Upper lobe of left lung (tissue), 6 donors: ENCODE measurements around the gene RRN3. TPM values are rescaled to one million over a fixed set of nuclear protein-coding genes. Genes with fewer than 3 reads are reported as not detected.

ENCODE experiments used
- ATAC-seq, 2 donors: fragments of 200-7000 bp; cut with Tn5 transposase; one replicate each; pipeline ENCODE4 v1.9.1; 2022; ENCODE audit warnings: mild to moderate bottlenecking in 2 of 2, moderate library complexity in 2 of 2; ENCODE audit not compliant: low FRiP score in 2 of 2
- DNase-seq, 2 donors: peaks; one replicate each; pipeline ENCODE4 v3.0.0-alpha.2; 2019 to 2020
- H3K27ac ChIP-seq, 4 donors: fragments of 200-600 bp; sonication (generic); one replicate each; pipeline ENCODE4 v1.5.1; 2016 to 2019
- H3K27me3 ChIP-seq, 4 donors: fragments of 200-600 bp; sonication (generic); one replicate each; pipeline ENCODE4 v1.5.1; 2017 to 2019
- H3K36me3 ChIP-seq, 4 donors: fragments of 200-600 bp; sonication (generic); one replicate each; pipeline ENCODE4 v1.5.1; 2016 to 2019
- H3K4me1 ChIP-seq, 4 donors: fragments of 200-600 bp; sonication (generic); one replicate each; pipeline ENCODE4 v1.5.1; 2018 to 2019
- H3K4me3 ChIP-seq, 4 donors: fragments of 200-600 bp; sonication (generic); one replicate each; pipeline ENCODE4 v1.5.1; 2017 to 2019; ENCODE audit warnings: mild to moderate bottlenecking in 2 of 4, moderate library complexity in 1 of 4
- H3K9me3 ChIP-seq, 4 donors: fragments of 200-600 bp; sonication (generic); one replicate each; pipeline ENCODE4 v1.5.1; 2018 to 2019
- EP300 ChIP-seq, 4 donors: sonication (generic); formaldehyde crosslinking; IDR thresholded peaks; one replicate each; pipeline ENCODE4 v1.5.1; 2017; ENCODE audit warnings: antibody characterized with exemption in 4 of 4, control low read depth in 2 of 4
- POLR2A ChIP-seq, 4 donors: fragments of 450-650 bp; IDR thresholded peaks; one replicate each; pipeline ENCODE4 v1.5.1; 2016 to 2017; ENCODE audit warnings: antibody characterized with exemption in 4 of 4, mild to moderate bottlenecking in 2 of 4
- POLR2AphosphoS5 ChIP-seq, 2 donors: sonication (generic); formaldehyde crosslinking; IDR thresholded peaks; one replicate each; pipeline ENCODE4 v1.5.1; 2017; ENCODE audit warnings: antibody characterized with exemption in 2 of 2
- WGBS, 2 donors: methylation state at CpG; one replicate each; pipeline ENCODE4 v1.1.5; 2017 to 2018; 5-methylcytosine and 5-hydroxymethylcytosine counted together
- total RNA-seq, 6 donors: library from RNA; depleted of rRNA in 4 of 6; stranded (reverse); fragments of >200 nt in 4 of 6; gene quantifications; one replicate each; pipeline versions ENCODE4 v1.1.0 to v1.2.1, GENCODE V29; 2016 to 2021
- TF ChIP-seq, protein P1 (sequence below), 6 experiments: fragments of 450-650 bp in 4 of 6; fragments of 200-600 bp in 2 of 6; sonication (generic) in 2 of 6; IDR thresholded peaks; one replicate each; pipeline ENCODE4 v1.5.1; 2016 to 2019; ENCODE audit warnings: antibody characterized with exemption in 6 of 6
- donor health status: DM: no; HTN: no; CAD: no; lungs with moderate emphysema.
- donor health status: DM: no; HTN: yes; CAD: no; lungs with severe emphysema.

RRN3 gene
- total RNA-seq, 6 donors from 2014 or later = 13.7 to 23.6 (median 22.3) TPM

DNA sequence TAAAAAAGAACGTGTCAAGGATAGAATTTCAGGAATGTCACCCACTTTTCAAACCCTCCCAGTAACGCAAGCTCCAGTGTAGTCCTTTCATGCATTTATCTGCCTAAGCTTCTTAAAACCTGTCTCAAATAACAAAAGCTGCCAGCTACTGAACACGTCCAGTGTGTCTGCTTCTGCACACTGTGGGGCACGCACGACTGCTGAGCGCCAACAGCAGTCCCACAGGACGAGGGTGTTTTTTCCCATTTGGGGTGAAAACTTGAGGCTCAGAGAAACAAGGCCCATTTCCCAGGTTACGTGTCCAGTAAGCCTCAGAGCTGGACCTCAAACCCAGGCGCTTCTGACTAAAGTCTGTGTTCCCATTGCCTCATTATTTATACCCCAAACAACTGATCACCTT lies 55.4 kb downstream of the RRN3 start:
- Histone ChIP-seq H3K4me1 (peaks cover 3 to 11% (median 5%) of the 10 kb centered on the region in 4 donors), H3K27ac (no peak overlapping the region), H3K9me3 (no peaks in the 10 kb centered on the region), H3K4me3 (no peak overlapping the region), H3K36me3 (peaks cover 27 to 88% (median 64%) of the 10 kb centered on the region in 4 donors), H3K27me3 (no peaks in the 10 kb centered on the region)
- ATAC-seq (no peak), DNase-seq (no peak)
- 91 to 92% methylated on average over 9 of the region's 9 CpGs for WGBS, 2 donors
- TF ChIP-seq EP300 (IDR thresholded peaks at IDR 0.05) (no peak), POLR2AphosphoS5 (IDR thresholded peaks at IDR 0.05) (no peak), POLR2A (IDR thresholded peaks at IDR 0.05) (no peak)
- TF ChIP-seq, protein P1, sequence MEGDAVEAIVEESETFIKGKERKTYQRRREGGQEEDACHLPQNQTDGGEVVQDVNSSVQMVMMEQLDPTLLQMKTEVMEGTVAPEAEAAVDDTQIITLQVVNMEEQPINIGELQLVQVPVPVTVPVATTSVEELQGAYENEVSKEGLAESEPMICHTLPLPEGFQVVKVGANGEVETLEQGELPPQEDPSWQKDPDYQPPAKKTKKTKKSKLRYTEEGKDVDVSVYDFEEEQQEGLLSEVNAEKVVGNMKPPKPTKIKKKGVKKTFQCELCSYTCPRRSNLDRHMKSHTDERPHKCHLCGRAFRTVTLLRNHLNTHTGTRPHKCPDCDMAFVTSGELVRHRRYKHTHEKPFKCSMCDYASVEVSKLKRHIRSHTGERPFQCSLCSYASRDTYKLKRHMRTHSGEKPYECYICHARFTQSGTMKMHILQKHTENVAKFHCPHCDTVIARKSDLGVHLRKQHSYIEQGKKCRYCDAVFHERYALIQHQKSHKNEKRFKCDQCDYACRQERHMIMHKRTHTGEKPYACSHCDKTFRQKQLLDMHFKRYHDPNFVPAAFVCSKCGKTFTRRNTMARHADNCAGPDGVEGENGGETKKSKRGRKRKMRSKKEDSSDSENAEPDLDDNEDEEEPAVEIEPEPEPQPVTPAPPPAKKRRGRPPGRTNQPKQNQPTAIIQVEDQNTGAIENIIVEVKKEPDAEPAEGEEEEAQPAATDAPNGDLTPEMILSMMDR (IDR thresholded peaks at IDR 0.05) = no peak

DNA sequence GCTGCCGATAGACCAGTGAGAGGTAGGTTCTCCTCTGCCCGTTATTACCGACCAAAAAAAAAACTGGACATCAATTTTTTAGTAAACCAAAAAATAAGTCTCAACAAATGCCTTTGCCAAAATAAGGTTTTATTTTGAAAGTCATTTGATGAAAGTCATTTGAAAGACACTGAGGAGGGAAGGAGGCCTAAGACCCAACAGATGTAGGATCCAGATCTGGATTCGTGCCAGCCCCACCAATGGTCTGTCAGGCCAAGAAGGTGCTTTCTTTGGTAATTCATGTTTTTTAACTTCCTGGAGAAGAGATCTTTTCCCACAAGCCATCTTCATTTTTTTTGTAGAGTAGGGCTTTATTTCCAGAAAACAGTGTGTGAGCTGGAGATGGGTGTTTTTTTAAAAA lies 56.3 kb downstream of the RRN3 start:
- Histone ChIP-seq H3K4me3 (no peak overlapping the region), H3K27me3 (no peaks in the 10 kb centered on the region), H3K4me1 (peaks cover 3 to 11% (median 7%) of the 10 kb centered on the region in 4 donors), H3K27ac (no peak overlapping the region), H3K9me3 (no peaks in the 10 kb centered on the region), H3K36me3 (peaks cover 36 to 88% (median 73%) of the 10 kb centered on the region in 4 donors)
- no peak for TF ChIP-seq POLR2AphosphoS5 (IDR thresholded peaks at IDR 0.05)
- no peak for TF ChIP-seq POLR2A (IDR thresholded peaks at IDR 0.05)
- TF ChIP-seq EP300 (IDR thresholded peaks at IDR 0.05) = no peak
- TF ChIP-seq, protein P1 (IDR thresholded peaks at IDR 0.05) = no peak
- DNase-seq (no peak), ATAC-seq (no peak)
- WGBS, 2 donors = 87 to 94% methylated on average over 4 of the region's 4 CpGs

DNA sequence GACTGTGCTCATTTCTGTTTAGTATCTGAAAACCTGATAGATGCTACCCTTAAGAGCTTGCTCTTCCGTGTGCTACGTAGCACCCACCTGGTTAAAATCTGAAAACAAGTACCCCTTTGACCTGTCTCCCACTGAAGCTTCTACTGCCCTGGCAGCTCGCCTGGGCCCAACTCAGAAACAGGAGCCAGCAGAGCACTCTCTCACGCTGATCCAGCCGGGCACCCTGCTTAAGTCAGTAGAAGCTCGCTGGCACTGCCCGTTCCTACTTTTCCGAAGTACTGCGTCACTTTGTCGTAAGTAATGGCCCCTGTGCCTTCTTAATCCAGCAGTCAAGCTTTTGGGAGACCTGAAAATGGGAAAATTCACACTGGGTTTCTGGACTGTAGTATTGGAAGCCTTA lies 57.1 kb downstream of the RRN3 start:
- H3K4me3 ChIP-seq = no peak overlapping the region
- DNase-seq (no peak), ATAC-seq (no peak)
- no peak overlapping the region for H3K27ac ChIP-seq
- no peaks in the 10 kb centered on the region for H3K27me3 ChIP-seq
- TF ChIP-seq POLR2AphosphoS5 (IDR thresholded peaks at IDR 0.05) (no peak), EP300 (IDR thresholded peaks at IDR 0.05) (no peak), POLR2A (IDR thresholded peaks at IDR 0.05) (no peak)
- TF ChIP-seq, protein P1 (IDR thresholded peaks at IDR 0.05) = no peak
- H3K36me3 ChIP-seq = peaks cover 38 to 95% (median 80%) of the 10 kb centered on the region in 4 donors
- peaks cover 3 to 11% (median 7%) of the 10 kb centered on the region in 4 donors for H3K4me1 ChIP-seq
- WGBS, 2 donors = 92 to 94% methylated on average over 10 of the region's 10 CpGs
- H3K9me3 ChIP-seq = no peaks in the 10 kb centered on the region

DNA sequence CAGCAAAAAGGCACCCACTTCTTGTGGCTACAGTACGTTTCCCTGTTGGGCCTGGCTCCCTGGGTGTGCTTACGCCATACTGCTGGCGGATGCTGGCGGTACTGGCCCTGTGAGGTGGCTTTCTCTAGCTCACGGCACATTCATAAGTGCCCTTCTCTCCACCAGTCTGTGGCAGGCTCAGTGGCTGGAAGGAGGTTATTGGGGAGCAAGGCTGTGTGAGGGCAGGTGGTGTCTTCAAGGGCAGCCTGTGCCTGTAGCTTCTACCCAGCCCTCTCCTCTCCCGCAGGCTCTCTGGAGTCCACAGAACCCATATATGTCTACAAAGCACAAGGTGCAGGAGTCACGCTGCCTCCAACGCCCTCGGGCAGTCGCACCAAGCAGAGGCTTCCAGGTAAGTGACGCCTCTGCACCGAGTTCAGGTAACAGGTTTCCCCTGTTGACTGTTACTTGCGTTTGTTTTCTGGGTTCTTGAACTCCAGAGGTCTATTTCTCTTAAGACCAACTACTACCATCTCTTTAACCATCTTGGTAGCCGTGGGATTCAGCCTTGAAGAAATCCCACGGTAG lies 58.8 kb downstream of the RRN3 start:
- Histone ChIP-seq H3K36me3 (peaks cover 40 to 96% (median 80%) of the 10 kb centered on the region in 4 donors), H3K27me3 (no peaks in the 10 kb centered on the region), H3K4me3 (no peak overlapping the region), H3K9me3 (no peaks in the 10 kb centered on the region), H3K27ac (peak overlapping the region in 3 of 4 donors; percentile 46 to 72 (median 55)), H3K4me1 (peaks cover 0 to 5% (median 4%) of the 10 kb centered on the region in 4 donors)
- 78 to 85% methylated on average over 10 to 15 of the region's 15 CpGs for WGBS, 2 donors
- ATAC-seq = no peak
- TF ChIP-seq, protein P1 (IDR thresholded peaks at IDR 0.05) = no peak
- TF ChIP-seq POLR2A (IDR thresholded peaks at IDR 0.05) (no peak), EP300 (IDR thresholded peaks at IDR 0.05) (no peak), POLR2AphosphoS5 (IDR thresholded peaks at IDR 0.05) (no peak)
- DNase-seq = no peak
